CD4-positive, alpha-beta T cell (primary cell): ENCODE measurements around the gene SND1. TPM values are rescaled to one million over a fixed set of nuclear protein-coding genes. Genes with fewer than 3 reads are reported as not detected.

ENCODE experiments used
- ATAC-seq: fragments of 200-7000 bp; cut with Tn5 transposase; one replicate; pipeline ENCODE4 v1.10.0; 2022; ENCODE audit warnings: mild to moderate bottlenecking; ENCODE audit not compliant: poor library complexity
- CTCF ChIA-PET: fragments of 350-600 bp; sonication (Branson Sonifier 250); formaldehyde crosslinking; loops from one replicate; lab custom pipeline; 2021; ENCODE audit warnings: antibody characterized with exemption, inconsistent platforms; lab: Charles Lee
- POLR2A ChIA-PET: fragments of 350-600 bp; sonication (Branson Sonifier 250); formaldehyde crosslinking; loops from one replicate; lab custom pipeline; 2021; ENCODE audit warnings: antibody characterized with exemption, inconsistent platforms; lab: Charles Lee
- DNase-seq, 14 experiments: peaks; one replicate each; pipeline ENCODE4 v3.0.0-alpha.2; 2013 to 2020; ENCODE audit warnings: mixed read lengths in 2 of 14
- H3K27ac ChIP-seq, 2 donors: one replicate each; pipeline versions ENCODE4 v1.5.1 to v1.7.0; 2013; ENCODE audit warnings: low read length in 2 of 2, low read depth in 1 of 2, mild to moderate bottlenecking in 1 of 2
- H3K27me3 ChIP-seq, 2 experiments: 1 replicate in 1 of 2; 2 replicates in 1 of 2; pipeline versions ENCODE4 v1.6.1 to v1.7.0; 2013; ENCODE audit warnings: low read length in 2 of 2, control low read depth in 1 of 2, mild to moderate bottlenecking in 1 of 2, moderate library complexity in 1 of 2; ENCODE audit not compliant: insufficient read depth in 2 of 2, control insufficient read depth in 1 of 2
- H3K36me3 ChIP-seq: one replicate; pipeline ENCODE4 v1.6.1; 2013; ENCODE audit warnings: low read length, control low read depth; ENCODE audit not compliant: insufficient read depth
- H3K4me1 ChIP-seq: one replicate; pipeline ENCODE4 v1.6.1; 2013; ENCODE audit warnings: low read length, control low read depth; ENCODE audit not compliant: insufficient read depth
- H3K4me3 ChIP-seq: one replicate; pipeline ENCODE4 v1.5.1; 2013; ENCODE audit warnings: mild to moderate bottlenecking, low read length, moderate library complexity
- H3K9me3 ChIP-seq, 2 experiments: 1 replicate in 1 of 2; 2 replicates in 1 of 2; pipeline versions ENCODE4 v1.6.1 to v1.7.0; 2013; ENCODE audit warnings: low read length in 2 of 2, mild to moderate bottlenecking in 2 of 2, control low read depth in 1 of 2, moderate library complexity in 1 of 2; ENCODE audit not compliant: control insufficient read depth in 1 of 2, insufficient read depth in 1 of 2
- H3K27ac Mint-ChIP-seq: one replicate; pipeline ENCODE4 v1.8.0; 2020; ENCODE audit warnings: mixed read lengths
- H3K27me3 Mint-ChIP-seq: one replicate; pipeline ENCODE4 v1.8.0; 2021; ENCODE audit warnings: mixed read lengths
- H3K36me3 Mint-ChIP-seq: one replicate; pipeline ENCODE4 v1.8.0; 2021; ENCODE audit warnings: low read depth, mixed read lengths
- H3K4me1 Mint-ChIP-seq: one replicate; pipeline ENCODE4 v1.8.0; 2021; ENCODE audit warnings: low read depth, mixed read lengths
- H3K4me3 Mint-ChIP-seq: one replicate; pipeline ENCODE4 v1.8.0; 2020; ENCODE audit warnings: mild to moderate bottlenecking, mixed read lengths
- H3K9me3 Mint-ChIP-seq: one replicate; pipeline ENCODE4 v1.8.0; 2020; ENCODE audit warnings: mixed read lengths
- CTCF ChIP-seq: fragments of 200-600 bp; IDR thresholded peaks from one replicate; pipeline ENCODE4 v1.8.0; 2022; ENCODE audit warnings: antibody characterized with exemption, mild to moderate bottlenecking
- intact Hi-C, 2 experiments: fragments of 100-400 bp; cut with DNase I in 1 of 2; cut with micrococcal nuclease in 1 of 2; formaldehyde crosslinking; loops; one replicate each; pipeline versions ENCODE4 v1.15.1 to v1.9.0; 2023 to 2025; cut with DNase I, micrococcal nuclease
- total RNA-seq, 174 experiments: library from RNA in 2 of 174; stranded (reverse) in 2 of 174; gene quantifications; one replicate each; pipeline ENCODE4 v1.2.3 and lab custom pipeline; 2021 to 2026

The SND1 gene
- total RNA-seq, 2 experiments from 2014 or later, result 104 to 113 TPM

DNA sequence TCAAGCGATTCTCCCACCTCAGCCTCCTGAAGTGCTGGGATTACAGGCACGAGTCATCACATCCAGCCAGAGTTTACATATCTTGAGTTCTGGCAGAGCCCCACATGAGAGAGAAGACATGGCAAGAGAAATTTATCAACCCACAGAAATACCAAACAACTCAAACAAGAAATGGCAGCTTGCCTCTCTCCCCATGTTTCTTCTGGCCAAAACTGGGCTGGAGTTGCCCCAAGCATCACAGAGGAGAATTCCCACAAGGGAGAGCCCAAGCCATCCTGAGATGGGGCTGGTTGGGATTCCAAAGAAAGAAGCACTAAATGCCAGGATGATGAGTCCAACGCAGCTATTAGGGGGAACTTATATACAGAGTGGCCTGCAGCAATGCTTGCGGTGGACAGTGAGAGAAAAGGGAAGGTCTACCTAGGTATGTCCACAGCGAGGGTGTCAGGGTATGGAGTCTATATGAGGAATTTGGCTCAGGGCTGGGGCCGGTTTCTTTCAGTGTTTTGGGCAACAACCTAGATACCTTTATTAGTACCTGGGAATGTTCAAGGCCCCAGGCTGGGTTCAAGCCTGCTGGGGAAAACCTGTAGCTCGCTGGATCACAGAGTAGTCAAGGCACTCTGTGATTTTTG is 19.6 kb upstream of the SND1 start:
- no peak overlapping the region for H3K4me3 ChIP-seq
- H3K27me3 Mint-ChIP-seq, result peaks cover 47% of the 10 kb centered on the region
- H3K27me3 ChIP-seq, result peaks cover 0 to 3% of the 10 kb centered on the region in 2 experiments
- DNase-seq, result no peak
- intact Hi-C loops, result no loop called here
- H3K9me3 ChIP-seq, result no peaks in the 10 kb centered on the region
- no peaks in the 10 kb centered on the region for H3K36me3 Mint-ChIP-seq
- H3K4me3 Mint-ChIP-seq, result no peak overlapping the region
- ChIA-PET POLR2A (no interaction called here), CTCF (interaction anchor here (0.5 kb wide), 1 partner anchor 33 kb away, joined by 3 read pairs; no protein-coding TSS in a partner anchor)
- no peaks in the 10 kb centered on the region for H3K4me1 Mint-ChIP-seq
- ATAC-seq, result no peak
- TF ChIP-seq CTCF, result no peak
- no peak overlapping the region for H3K27ac ChIP-seq
- no peaks in the 10 kb centered on the region for H3K9me3 Mint-ChIP-seq
- H3K4me1 ChIP-seq, result no peaks in the 10 kb centered on the region
- no peak overlapping the region for H3K27ac Mint-ChIP-seq
- H3K36me3 ChIP-seq, result no peaks in the 10 kb centered on the region

GRCh38 chr7:127635659-127636285 is 16.2 kb upstream of the SND1 start:
- POLR2A ChIA-PET, result no interaction called here
- no peak overlapping the region for H3K27ac Mint-ChIP-seq

GRCh38 chr7:127638197-127638596 is 13.8 kb upstream of the SND1 start:
- ATAC-seq (no peak), DNase-seq (no peak)
- no peak overlapping the region for H3K27ac ChIP-seq
- H3K36me3 ChIP-seq, result no peaks in the 10 kb centered on the region
- no peak overlapping the region for H3K4me3 Mint-ChIP-seq
- no peaks in the 10 kb centered on the region for H3K4me1 ChIP-seq
- no peaks in the 10 kb centered on the region for H3K9me3 Mint-ChIP-seq
- no peak for TF ChIP-seq CTCF
- H3K27me3 ChIP-seq, result peaks cover 0 to 9% of the 10 kb centered on the region in 2 experiments
- ChIA-PET POLR2A (no interaction called here), CTCF (no interaction called here)
- no peak overlapping the region for H3K27ac Mint-ChIP-seq
- H3K36me3 Mint-ChIP-seq, result no peaks in the 10 kb centered on the region
- H3K4me3 ChIP-seq, result no peak overlapping the region
- no peaks in the 10 kb centered on the region for H3K9me3 ChIP-seq
- peaks cover 49% of the 10 kb centered on the region for H3K27me3 Mint-ChIP-seq
- intact Hi-C loops, result no loop called here
- no peaks in the 10 kb centered on the region for H3K4me1 Mint-ChIP-seq

More at GRCh38 chr7:127635659-127636285, 16.2 kb upstream of the SND1 start:
- Histone ChIP-seq H3K4me3 (no peak overlapping the region), H3K27ac (no peak overlapping the region), H3K9me3 (no peaks in the 10 kb centered on the region), H3K27me3 (peaks cover 0 to 9% of the 10 kb centered on the region in 2 experiments), H3K36me3 (no peaks in the 10 kb centered on the region), H3K4me1 (no peaks in the 10 kb centered on the region)
- Mint-ChIP-seq H3K36me3 (no peaks in the 10 kb centered on the region), H3K9me3 (no peaks in the 10 kb centered on the region), H3K27me3 (peaks cover 63% of the 10 kb centered on the region), H3K4me1 (no peaks in the 10 kb centered on the region), H3K4me3 (no peak overlapping the region)
- DNase-seq, result no peak
- ATAC-seq, result no peak
- CTCF ChIA-PET, result no interaction called here
- intact Hi-C loops, result no loop called here
- TF ChIP-seq CTCF, result no peak
